PC-3 (cell line): ENCODE data around the gene ANKIB1.

Experiments
- CTCF ChIP-seq: fragments of 300-600 bp; sonication (generic); conservative IDR thresholded peaks from 2 replicates; pipeline ENCODE4 v1.5.1; 2017; ENCODE audit warnings: antibody characterized with exemption, low read depth, mild to moderate bottlenecking, low read length
- EZH2phosphoT487 ChIP-seq: fragments of 300-600 bp; sonication (generic); IDR thresholded peaks from 2 replicates; pipeline ENCODE4 v1.6.1; 2018; ENCODE audit warnings: mild to moderate bottlenecking, antibody characterized with exemption, low read length, borderline replicate concordance

GRCh38 chr7:92293896-92294590 is 48.3 kb downstream of the ANKIB1 start:
- TF ChIP-seq CTCF (no peak), EZH2phosphoT487 (no peak)
